ENCODE data around the gene CLCA1.

Gene CLCA1

DNA sequence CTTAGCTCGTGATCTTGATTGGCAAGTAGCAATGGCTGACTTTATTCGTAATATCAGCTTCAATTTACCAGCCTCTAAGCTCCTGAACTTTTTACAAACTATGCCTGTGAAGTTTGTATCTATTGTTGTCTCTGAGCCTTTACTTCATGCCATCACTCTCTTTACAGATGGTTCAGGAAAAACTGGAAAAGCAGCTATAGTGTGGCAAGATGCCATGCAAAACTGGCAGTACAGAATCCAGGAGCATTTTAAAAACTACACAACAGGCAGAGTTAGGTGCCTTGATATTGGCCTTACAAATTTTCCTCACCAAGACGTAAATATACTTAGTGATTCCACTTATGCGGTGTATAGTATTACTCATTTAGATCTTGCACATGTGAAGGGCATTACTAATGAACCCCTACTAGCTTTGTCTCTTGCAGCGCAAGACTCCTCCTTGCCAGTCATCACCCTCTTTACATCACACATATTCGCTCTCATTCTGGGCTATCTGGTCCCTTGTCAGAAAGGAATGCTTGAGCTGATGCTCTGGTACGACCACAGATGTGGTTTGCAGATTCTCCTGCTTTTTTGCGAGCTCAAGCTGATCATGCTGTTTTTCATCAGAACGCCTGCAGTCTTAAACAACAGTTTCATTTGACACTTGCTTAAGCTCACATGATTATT is 36.3 kb downstream of the CLCA1 start:
- DNase-seq = no peak

DNA sequence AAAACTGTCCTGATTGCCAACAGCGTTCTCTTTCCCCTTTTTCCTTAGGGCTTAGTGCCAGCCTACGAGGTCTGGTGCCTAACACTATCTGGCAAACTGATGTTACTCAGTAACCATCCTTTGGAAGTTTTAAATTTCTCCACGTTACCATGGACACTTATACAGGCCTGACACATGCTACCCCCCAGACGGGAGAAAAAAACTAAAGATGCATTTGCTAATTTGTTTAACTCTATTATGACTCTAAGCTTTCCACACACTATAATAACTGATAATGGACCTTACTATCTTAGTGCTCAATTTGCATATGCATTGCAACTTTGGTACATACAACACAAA is 36.8 kb downstream of the CLCA1 start:
- no peak for DNase-seq

GRCh38 chr1:86507935-86508582 is 39.3 kb downstream of the CLCA1 start:
- DNase-seq = peak in 1 of 2 donors; percentile 35

DNA sequence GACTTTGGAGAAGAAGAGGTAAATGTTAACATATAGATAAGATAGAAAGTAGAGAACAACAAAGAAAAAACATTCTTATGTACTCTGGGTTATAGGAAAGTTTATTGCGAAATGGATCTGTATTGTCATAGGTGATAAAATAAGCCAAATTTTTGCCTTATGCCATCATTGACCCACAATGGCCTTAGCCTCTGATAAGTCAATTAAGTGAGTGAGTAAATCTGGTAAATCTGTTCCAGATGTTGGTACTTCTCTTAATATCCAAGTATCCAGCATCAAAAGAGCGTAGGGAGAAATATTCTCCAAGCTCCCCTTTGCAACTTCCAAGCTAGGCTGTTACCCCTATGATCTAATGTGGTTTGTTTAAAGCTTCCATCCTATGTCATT is 39.8 kb downstream of the CLCA1 start:
- DNase-seq = no peak

DNA sequence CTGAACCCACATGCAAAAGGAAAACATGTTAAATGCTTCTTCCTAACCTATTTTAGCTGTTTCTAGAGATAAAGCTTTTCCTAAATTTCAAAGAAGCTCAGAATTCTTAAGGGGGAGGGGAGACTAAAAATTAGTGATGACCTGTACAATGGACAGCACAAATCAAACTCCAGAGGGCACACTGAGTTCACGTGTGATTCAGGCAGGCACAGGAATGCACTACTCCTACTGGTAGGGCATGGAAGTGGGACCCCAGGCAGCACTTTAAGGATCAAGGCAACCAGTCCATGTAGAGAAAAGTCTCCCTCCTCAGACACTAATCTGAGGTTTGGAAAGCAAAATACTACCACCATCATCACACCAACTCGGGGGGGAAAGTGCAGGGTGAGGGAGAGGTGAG is 46.9 kb downstream of the CLCA1 start:
- no peak for DNase-seq

GRCh38 chr1:86516335-86516734 is 47.6 kb downstream of the CLCA1 start:
- no peak for DNase-seq

- no peak for DNase-seq
These were observed 48.6 kb downstream of the CLCA1 start for GRCh38 chr1:86517336-86517735.

- no peak for DNase-seq
These were observed 52.2 kb downstream of the CLCA1 start for GRCh38 chr1:86520789-86521521.

DNA sequence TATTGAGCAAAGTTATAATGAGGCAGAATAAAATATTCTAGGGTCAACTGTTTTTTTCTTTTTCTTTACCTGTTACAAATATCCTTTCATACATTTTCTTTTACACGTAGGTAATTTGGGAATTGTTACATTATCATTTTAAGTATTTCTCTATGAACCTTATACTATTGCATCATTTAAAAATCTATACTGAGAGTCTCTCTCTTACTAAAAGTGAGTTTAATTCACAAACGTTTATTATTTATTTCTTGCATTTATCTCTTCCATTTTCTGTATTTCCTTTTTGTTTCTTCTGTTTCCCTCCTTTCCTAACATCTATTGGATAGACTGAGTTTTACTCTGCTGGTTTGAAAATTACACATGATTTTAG is 52.8 kb downstream of the CLCA1 start:
- no peak for DNase-seq

GRCh38 chr1:86522240-86522639 is 53.5 kb downstream of the CLCA1 start:
- DNase-seq = no peak

GRCh38 chr1:86523670-86524354 is 55.1 kb downstream of the CLCA1 start:
- DNase-seq = no peak

GRCh38 chr1:86527306-86527705 is 58.6 kb downstream of the CLCA1 start:
- DNase-seq = no peak

- DNase-seq = no peak
These were observed 61.6 kb downstream of the CLCA1 start for GRCh38 chr1:86530211-86530845.

- no peak for DNase-seq
These were observed 69.4 kb downstream of the CLCA1 start for GRCh38 chr1:86537928-86538695.

GRCh38 chr1:86538775-86539174 is 70.0 kb downstream of the CLCA1 start:
- no peak for DNase-seq

DNA sequence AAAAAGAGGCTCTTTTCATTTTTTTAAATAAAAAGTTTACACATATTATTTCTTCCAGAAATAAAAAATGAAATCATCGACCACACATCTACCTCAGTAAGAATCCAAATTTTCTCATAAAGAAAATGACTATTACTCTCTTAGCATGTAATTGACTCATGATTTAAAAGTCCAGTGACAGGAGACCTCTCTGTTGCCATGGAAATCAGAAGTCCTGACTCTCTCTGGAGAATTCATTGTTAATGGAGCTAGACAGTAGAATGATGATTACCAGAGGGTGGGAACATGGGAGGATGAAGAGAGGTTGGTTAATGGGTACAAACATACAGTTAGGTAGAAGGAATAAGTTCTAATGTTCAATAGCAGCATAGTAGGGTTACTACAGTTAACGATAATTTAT is 73.1 kb downstream of the CLCA1 start:
- no peak for DNase-seq

- no peak for DNase-seq
These were observed 73.9 kb downstream of the CLCA1 start for GRCh38 chr1:86542631-86543030.

GRCh38 chr1:86546787-86547221 is 78.1 kb downstream of the CLCA1 start, which contains the start of gene CLCA4:
TSS of gene CLCA4 (plus strand) at chr1:86547078. CDS start at chr1:86547120, 42 bp downstream.
- DNase-seq = no peak

DNA sequence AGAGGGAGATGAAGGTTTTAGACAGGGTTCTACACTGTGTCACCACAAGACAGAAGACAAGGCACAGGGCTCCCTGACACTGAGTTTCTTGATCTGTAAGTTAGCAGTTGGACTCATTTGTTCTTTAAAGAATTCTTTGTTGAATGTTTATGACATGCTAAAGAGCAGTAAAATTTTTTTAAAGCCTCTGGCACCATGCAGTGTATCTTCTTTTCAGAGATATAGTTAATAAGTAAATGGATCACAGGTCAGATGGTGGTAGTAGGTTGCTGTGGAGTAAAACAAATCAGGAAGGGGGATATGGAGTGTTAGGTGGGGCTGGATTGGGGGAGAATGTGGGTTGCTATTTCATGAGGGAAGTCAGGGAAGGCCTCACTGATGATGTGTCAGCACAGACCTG is 80.1 kb downstream of the CLCA1 start:
- DNase-seq = no peak

Measured in CD4-positive, alpha-beta T cell treated with Interleukin-4 for 1 hour (primary cell).